Measurements from ENCODE around the gene COBL. TPM values are rescaled to one million over a fixed set of nuclear protein-coding genes. Genes with fewer than 3 reads are reported as not detected.

COBL gene
- total RNA-seq, 2 donors from 2014 or later: 27.5 to 28.3 TPM

- peak overlapping the region; percentile 81 for H3K27ac Mint-ChIP-seq
These were observed 10.7 kb upstream of the COBL start for GRCh38 chr7:51327287-51327717.

GRCh38 chr7:51326656-51327286, 10.2 kb upstream of the COBL start:
- peak; percentile 89 for DNase-seq
- TF ChIP-seq CTCF (conservative IDR thresholded peaks at IDR 0.05): no peak
- H3K27me3 ChIP-seq (ENCODE audit: control insufficient read depth, insufficient read depth, low read length, poor library complexity, severe bottlenecking): no peaks in the 10 kb centered on the region
- no peak overlapping the region for H3K27ac ChIP-seq (ENCODE audit: low read depth, low read length)
- WGBS, 2 experiments (ENCODE audit: insufficient coverage in 1 of 2, insufficient read length in 1 of 2): 29 to 49% methylated on average over 8 to 14 of the region's 14 CpGs
- H3K27ac Mint-ChIP-seq: peak overlapping the region; percentile 81
- H3K36me3 ChIP-seq (ENCODE audit: control insufficient read depth, insufficient read depth, low read length): no peaks in the 10 kb centered on the region
- peak overlapping the region; percentile 15 for H3K9ac ChIP-seq (ENCODE audit: extremely low read depth, low read length, poor library complexity, severe bottlenecking)
- no peak overlapping the region for H3K4me3 ChIP-seq (ENCODE audit: low read length)
- peaks cover 7% of the 10 kb centered on the region for H3K4me1 ChIP-seq (ENCODE audit: control insufficient read depth, insufficient read depth, low read length)
- peak overlapping the region; percentile 39 for H3K4me3 Mint-ChIP-seq
- H3K36me3 Mint-ChIP-seq (ENCODE audit: low read depth): no peaks in the 10 kb centered on the region
- peaks cover 29% of the 10 kb centered on the region for H3K4me1 Mint-ChIP-seq
- no peaks in the 10 kb centered on the region for H3K9me3 ChIP-seq (ENCODE audit: control insufficient read depth, low read length)
- no peaks in the 10 kb centered on the region for H3K9me3 Mint-ChIP-seq
- peaks cover 7% of the 10 kb centered on the region for H3K27me3 Mint-ChIP-seq (ENCODE audit: insufficient read depth)

More at GRCh38 chr7:51327287-51327717, 10.7 kb upstream of the COBL start:
- no peaks in the 10 kb centered on the region for H3K9me3 Mint-ChIP-seq
- Histone ChIP-seq H3K27me3 (ENCODE audit: control insufficient read depth, insufficient read depth, low read length, poor library complexity, severe bottlenecking) (no peaks in the 10 kb centered on the region), H3K4me1 (ENCODE audit: control insufficient read depth, insufficient read depth, low read length) (peaks cover 7% of the 10 kb centered on the region), H3K4me3 (ENCODE audit: low read length) (no peak overlapping the region), H3K9me3 (ENCODE audit: control insufficient read depth, low read length) (no peaks in the 10 kb centered on the region), H3K36me3 (ENCODE audit: control insufficient read depth, insufficient read depth, low read length) (no peaks in the 10 kb centered on the region), H3K9ac (ENCODE audit: extremely low read depth, low read length, poor library complexity, severe bottlenecking) (peak overlapping the region; percentile 15), H3K27ac (ENCODE audit: low read depth, low read length) (no peak overlapping the region)
- H3K4me1 Mint-ChIP-seq: peaks cover 29% of the 10 kb centered on the region
- no peaks in the 10 kb centered on the region for H3K36me3 Mint-ChIP-seq (ENCODE audit: low read depth)
- TF ChIP-seq CTCF (conservative IDR thresholded peaks at IDR 0.05): no peak
- DNase-seq: no peak
- 30 to 36% methylated on average over 2 to 6 of the region's 6 CpGs for WGBS, 2 experiments (ENCODE audit: insufficient coverage in 1 of 2, insufficient read length in 1 of 2)
- peak overlapping the region; percentile 39 for H3K4me3 Mint-ChIP-seq
- H3K27me3 Mint-ChIP-seq (ENCODE audit: insufficient read depth): peaks cover 7% of the 10 kb centered on the region

GRCh38 chr7:51325908-51326307, 9.3 kb upstream of the COBL start:
- Histone ChIP-seq H3K4me1 (ENCODE audit: control insufficient read depth, insufficient read depth, low read length) (peaks cover 7% of the 10 kb centered on the region), H3K4me3 (ENCODE audit: low read length) (no peak overlapping the region), H3K9me3 (ENCODE audit: control insufficient read depth, low read length) (no peaks in the 10 kb centered on the region), H3K27ac (ENCODE audit: low read depth, low read length) (no peak overlapping the region), H3K36me3 (ENCODE audit: control insufficient read depth, insufficient read depth, low read length) (no peaks in the 10 kb centered on the region), H3K9ac (ENCODE audit: extremely low read depth, low read length, poor library complexity, severe bottlenecking) (no peak overlapping the region), H3K27me3 (ENCODE audit: control insufficient read depth, insufficient read depth, low read length, poor library complexity, severe bottlenecking) (no peaks in the 10 kb centered on the region)
- H3K27me3 Mint-ChIP-seq (ENCODE audit: insufficient read depth): peaks cover 12% of the 10 kb centered on the region
- no peak overlapping the region for H3K4me3 Mint-ChIP-seq
- no peaks in the 10 kb centered on the region for H3K36me3 Mint-ChIP-seq (ENCODE audit: low read depth)
- peaks cover 29% of the 10 kb centered on the region for H3K4me1 Mint-ChIP-seq
- DNase-seq: peak; percentile 45
- H3K9me3 Mint-ChIP-seq: no peaks in the 10 kb centered on the region
- H3K27ac Mint-ChIP-seq: no peak overlapping the region
- no peak for TF ChIP-seq CTCF (conservative IDR thresholded peaks at IDR 0.05)
